ENCODE data around the gene HSD3B7. TPM values are rescaled to one million over a fixed set of nuclear protein-coding genes. Genes with fewer than 3 reads are reported as not detected.
"Not testable (repeated sequence)": the region's sequence is repeated elsewhere in the genome, so short reads cannot be mapped to it uniquely, and the experiment has no call there.

HSD3B7 gene
- 10 to 100 TPM in 1 of 4 donors, 1 to 10 TPM in 3; 9.4 to 10.1 (median 9.7) TPM for polyA plus RNA-seq (ENCODE audit: insufficient read length in 4 of 4)

DNA sequence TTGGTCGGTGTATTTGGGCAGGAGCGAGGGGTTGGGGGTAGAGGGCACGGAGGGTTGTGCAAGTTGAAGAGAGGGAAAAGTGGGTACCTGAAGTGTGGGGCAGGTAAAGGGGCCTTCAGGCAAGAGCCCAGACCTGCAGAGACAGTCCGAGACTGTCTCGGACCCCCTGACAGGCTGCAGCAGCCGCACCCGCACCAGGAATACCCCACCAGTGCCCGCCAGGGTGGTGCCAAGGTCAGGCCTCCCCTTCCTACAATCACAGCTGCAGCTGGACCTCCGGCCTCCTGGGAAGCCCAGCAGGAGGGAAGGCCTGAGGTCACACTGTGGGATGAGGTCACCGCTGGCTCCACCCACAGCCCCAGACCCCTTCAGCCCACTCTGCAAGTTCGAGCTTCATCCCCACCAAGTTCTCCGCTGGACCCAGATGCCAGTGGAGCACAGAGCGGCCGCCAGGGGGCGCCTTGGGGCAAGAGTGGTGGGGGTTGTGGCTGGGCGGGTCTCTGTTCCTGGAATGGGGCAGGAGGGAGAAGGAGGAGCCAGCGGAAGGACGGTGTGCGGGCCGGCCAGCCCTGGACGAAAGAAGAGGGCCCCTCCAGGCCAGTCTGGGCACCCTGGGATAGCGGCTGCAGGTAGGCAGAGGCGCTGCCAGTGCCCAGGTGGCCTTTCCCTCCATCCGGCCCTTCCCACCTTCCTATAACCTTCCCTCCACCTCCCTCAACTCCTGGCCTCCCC, at the start of gene HSD3B7:
HSD3B7 (plus strand) TSS at position 539 of the 732 bp plus-strand sequence. CDS start 452 bp downstream, outside the sequence.
- DNase-seq (ENCODE audit: low read depth in 4 of 4, low spot score in 3 of 4): peak; percentile 50 to 77 (median 64)

DNA sequence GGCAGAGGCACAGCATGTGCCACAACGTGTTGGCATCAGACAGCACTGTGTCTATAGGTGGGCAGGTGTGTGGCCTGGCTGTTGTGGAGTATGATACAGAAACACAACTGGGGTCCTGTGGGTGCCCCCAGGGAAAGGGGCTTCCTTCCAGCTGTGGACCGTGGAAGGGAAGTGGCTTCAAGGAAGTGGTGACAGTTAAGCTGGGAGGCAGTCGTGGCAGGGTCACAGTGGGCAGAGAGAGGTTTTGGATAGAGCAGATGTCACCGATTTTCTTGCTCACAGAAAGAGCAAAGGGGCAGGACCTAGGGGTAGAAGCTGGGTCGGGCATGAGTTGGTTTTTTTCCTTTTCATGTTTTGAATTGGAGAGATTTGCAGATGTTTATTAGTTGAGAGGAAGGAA, 47.3 kb upstream of the HSD3B7 start:
- no peak for DNase-seq (ENCODE audit: low read depth in 4 of 4, low spot score in 3 of 4)

DNA sequence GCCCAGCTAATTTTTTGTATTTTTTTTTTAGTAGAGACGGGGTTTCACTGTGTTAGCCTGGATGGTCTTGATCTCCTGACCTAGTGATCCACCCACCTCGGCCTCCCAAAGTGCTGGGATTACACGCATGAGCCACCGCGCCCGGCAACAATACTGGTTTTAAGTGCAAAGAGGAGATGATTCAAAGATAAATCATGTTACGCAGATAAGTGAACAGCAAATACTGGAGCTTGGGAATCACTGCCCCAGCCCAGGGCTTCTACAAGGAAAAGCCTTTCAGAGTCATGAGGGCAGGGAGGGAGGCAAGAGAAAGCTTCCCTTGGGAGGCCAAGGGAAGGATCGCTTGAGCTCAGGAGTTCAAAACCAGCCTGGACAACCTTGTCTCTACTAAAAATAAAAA, 45.4 kb upstream of the HSD3B7 start:
- not testable (repeated sequence) for DNase-seq (ENCODE audit: low read depth in 4 of 4, low spot score in 3 of 4)

DNA sequence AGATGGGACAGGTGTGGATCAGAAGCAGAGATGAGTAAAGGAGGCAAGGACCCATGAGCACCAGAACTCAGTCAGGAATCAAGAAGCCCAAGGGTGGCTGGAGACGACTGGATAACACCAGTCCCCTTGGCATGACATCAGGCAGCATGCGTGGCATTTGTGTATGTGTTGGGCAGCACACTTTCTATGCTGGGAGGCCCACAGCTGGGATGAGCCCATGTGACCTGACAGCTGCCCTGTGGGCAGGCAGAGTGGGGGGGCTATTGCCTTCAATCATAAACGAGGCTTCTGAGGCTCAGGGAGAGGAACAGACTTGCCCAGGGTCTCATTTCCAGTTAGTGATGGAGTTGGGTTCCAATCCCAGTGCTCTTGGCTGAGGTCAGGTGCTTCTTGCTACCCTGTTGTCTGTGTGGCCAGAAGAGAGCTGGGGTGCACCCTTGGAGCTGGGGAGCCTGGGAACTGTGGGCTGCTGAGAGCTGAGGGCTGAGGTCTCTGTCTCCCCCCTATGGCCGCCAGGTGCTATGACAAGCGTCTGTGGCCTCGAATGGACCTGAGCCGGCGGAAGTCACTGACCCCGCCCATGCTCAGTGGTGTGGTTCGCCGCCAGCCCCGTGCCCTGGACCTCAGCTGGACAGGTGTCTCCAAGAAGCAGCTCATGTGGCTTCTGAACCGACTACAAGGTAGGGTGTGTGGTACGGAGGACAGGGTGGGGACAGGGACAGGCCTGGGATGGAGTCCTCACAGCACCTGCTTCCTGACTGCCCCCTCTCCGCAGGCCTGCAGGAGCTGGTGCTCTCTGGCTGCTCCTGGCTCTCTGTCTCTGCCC, 43.2 kb upstream of the HSD3B7 start:
- DNase-seq (ENCODE audit: low read depth in 4 of 4, low spot score in 3 of 4): peak in 1 of 4 donors; percentile 56

DNA sequence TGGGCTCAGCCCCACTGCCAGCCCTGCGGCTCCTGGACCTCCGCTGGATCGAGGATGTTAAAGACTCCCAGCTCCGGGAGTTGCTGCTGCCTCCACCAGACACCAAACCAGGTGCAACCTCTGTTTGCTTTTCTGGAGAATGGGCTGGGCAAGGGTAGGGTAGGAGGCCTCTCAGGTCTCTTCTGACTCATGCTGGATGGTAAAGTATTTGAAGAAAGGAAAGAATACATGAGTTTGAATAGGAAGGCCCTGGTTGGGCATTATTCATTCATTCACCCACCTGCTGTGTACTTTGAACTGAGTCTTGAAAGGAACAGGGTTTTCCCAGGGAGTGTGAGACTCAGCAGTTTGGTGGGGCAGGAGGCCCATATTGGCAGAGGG, 42.6 kb upstream of the HSD3B7 start:
- DNase-seq (ENCODE audit: low read depth in 4 of 4, low spot score in 3 of 4): no peak

DNA sequence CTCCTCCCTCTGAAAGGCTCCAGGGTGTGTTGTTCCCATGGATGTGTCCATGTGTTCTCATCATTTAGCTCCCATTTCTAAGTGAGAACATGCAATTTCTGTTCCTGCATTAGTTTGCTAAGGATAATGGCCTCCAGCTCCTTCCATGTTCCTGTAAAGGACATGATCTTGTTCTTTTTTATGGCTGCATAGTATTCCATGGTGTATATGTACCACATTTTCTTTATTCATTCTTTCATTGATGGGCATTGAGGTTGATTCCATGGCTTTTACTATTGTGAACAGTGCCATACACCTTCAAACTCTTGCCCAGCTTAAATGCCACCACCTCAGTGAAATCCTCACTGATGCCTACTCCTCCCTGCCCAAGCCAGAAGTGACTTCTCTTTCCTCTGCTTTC, 40.7 kb upstream of the HSD3B7 start:
- DNase-seq (ENCODE audit: low read depth in 4 of 4, low spot score in 3 of 4): no peak

DNA sequence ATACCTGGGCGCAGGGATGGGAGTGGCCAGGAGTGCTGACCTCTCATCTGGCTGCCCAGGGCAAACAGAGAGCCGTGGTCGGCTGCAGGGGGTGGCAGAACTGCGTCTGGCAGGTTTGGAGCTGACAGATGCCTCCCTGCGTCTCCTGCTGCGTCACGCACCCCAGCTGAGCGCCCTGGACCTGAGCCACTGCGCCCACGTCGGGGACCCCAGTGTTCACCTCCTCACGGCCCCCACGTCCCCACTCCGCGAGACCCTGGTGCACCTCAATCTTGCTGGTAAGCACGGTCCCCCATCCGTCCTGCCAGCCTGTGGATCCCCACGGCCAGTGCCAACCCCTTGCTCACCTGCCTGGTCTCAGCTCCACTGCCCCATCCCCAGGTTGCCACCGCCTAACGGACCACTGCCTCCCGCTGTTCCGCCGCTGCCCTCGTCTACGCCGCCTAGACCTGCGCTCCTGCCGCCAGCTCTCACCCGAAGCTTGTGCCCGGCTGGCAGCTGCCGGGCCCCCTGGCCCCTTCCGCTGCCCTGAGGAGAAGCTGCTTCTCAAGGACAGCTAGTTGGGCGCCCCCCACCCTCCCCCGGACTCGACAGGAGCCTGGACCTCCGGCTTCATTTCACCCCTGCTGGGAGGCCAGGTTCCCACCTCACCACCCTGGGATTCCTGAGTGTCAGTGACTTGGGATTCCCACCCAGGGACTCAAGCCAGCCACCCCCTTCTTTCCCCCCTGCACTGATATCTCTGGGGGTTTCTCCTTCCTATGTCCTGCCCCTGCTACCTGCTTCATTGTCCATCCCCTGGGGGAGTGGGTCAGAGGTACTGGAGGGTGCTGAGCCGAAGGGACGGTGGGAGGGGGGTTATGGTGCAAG, 38.1 kb upstream of the HSD3B7 start:
- DNase-seq (ENCODE audit: low read depth in 4 of 4, low spot score in 3 of 4): no peak

DNA sequence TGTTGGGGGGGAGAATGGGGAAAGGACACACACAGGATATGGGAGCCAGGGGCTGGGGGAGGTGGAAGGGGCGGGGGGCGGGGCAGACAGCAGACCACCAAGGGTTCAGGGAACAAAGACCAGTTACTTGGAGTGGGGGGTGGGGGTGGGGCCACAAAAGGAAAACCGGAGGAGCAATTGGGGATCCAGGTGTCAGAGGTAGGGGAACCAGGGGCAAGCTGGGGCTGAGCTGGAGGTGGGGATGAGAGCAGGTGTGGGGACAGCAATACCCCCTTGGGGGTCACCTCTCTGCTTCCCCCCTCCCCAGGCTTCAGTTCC, 37.5 kb upstream of the HSD3B7 start:
- DNase-seq (ENCODE audit: low read depth in 4 of 4, low spot score in 3 of 4): no peak

DNA sequence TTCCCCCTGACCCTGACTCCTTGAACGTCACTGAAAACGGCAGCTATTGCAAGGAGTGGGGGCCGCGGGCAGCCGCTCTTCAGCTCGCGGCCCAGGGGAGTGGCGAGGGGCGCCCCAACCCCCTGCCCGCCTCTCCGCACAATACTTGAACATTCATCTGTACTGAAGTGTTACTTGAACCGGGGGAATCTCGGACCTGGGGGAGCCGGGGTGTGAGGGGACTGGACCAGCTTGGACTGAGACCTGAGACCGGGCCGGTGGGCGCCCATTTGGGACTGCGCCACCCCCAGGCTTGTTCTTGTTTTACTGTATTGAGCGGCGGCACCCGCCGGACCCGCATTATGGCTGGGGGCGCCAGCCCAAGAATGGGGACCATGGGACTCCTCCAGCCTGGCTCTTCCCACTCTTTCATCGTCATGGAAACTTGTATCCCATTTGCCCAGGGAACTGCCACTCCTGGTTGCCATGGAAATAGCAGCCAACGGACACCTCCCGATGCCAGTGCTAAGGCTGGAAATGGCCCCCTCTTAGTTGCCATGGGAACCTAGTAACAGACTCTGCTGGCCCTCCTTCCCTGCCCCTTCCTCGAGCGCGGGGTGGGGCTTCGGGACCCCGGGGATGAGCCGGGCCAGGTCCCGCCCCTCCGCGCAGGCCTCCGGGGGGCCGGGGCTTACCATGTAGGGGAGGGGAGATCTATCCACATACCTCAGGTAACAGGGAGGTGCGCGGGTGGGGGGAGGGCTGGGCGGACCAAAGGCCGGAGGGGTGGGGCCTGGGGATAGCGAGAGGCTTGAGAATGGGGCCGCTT, 36.9 kb upstream of the HSD3B7 start:
- peak; percentile 88 to 98 (median 97) for DNase-seq (ENCODE audit: low read depth in 4 of 4, low spot score in 3 of 4)

DNA sequence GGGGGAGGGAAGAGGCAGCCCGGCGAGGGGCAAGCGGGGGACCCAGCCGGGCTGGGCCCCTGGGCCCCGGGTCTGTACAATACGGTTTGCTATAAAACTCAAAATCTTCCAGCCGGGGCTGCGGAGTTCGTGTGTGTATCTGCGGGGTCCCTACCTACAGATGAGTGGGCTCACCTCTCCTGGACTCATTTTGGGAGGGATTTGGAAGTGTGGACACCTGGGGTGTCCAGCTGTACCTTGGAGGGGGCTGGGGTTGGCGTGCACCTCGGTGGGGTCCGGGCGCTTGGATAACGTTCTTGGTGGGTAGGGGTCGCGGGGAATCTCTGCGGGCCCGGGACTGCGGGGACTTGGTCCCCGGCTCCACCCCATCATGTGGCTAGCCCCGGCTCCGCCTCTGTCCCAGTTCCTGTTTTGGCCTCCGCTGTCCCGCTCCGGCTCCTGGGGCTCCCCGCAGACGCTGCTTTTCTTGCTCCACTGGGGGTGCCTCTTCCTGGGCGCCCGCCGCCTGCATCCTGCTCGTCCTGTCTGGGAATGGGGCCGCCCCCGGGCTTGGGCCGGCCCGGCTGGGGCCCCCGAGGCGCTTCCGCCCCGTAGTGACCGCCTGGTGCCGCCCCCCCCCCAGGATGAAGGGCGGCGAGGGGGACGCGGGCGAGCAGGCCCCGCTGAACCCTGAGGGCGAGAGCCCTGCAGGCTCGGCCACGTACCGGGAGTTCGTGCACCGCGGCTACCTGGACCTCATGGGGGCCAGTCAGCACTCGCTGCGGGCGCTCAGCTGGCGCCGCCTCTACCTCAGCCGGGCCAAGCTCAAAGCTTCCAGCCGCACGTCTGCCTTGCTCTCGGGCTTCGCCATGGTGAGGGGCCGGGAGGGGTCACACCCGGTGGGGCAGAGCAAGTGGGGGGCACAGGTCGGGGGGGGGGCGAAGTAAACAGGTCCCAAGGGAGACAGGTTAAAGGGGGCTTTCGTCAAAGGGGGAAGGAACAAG, 36.0 kb upstream of the HSD3B7 start, which contains the start of gene ORAI3:
ORAI3 (plus strand) TSS at position 402 of the 983 bp plus-strand sequence; CDS start at position 624, 222 bp downstream.
- DNase-seq (ENCODE audit: low read depth in 4 of 4, low spot score in 3 of 4): peak in 1 of 4 donors; percentile 51

DNA sequence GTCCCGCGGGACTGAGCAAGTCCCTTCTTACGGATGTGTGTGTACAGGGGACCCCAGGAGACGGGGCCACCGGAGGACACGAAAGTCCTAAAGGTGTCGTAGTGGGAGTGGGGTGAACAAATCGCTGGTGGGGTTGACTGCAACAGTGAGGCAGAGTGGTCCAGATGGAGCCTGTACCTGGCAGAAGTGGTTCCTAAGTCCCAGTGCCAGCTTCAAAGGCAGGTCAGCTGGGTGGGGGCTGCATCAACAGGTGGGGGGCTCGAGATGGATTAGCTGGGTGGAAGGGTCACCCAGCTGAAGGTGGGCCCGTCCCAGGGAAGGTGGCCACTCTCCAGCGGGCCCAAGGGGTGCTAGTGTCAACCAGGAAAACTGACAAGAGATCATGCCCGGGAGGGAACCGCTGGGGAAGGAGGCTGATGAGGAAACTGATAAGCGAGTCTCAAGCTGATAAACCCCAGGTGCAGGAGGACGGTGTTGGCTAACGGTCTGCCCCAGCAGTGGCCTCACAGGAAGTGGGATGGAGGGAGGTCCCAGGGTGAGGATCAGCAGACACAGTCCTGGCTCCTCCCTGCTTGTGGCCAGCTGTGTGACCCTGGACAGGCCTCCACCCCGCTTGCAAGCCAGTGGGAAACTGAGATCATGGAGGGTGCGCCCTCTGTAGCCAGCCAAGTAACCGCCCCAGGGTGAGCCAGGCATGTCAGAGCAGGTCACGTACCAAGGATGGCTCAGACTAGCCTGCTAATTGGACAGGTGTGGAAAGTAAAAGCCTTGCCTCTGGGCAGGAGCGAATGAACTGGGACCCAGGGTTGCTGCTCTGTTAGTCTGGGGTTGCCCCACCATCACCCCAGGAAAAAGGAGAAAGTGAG, 35.1 kb upstream of the HSD3B7 start:
- no peak for DNase-seq (ENCODE audit: low read depth in 4 of 4, low spot score in 3 of 4)

DNA sequence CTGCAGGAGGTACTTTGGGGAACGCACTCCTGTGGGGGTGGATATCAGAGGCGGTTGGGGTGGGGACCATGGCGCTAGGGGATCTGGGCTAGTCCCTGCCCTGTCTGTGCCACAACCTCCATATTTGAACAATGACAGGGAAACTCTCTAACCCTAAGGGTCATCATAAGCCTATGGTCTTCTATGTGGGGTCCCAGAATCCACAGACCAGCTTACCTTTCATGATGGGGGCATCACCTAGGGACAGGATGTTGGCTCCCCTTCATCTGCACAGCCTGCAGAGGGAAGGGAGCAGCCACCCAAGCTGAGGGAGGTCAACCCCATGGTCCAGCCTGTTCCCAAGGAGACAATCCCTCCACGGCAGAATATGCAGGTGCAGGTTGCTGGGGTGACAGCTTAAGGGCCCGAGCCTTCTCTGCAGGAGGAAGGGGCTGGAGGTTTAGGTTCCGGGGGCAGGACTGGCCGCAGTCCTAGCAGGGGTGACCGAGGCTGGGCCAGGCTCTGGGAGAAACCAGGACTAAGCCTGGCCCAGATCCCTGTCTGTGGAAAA, 34.4 kb upstream of the HSD3B7 start:
- no peak for DNase-seq (ENCODE audit: low read depth in 4 of 4, low spot score in 3 of 4)

DNA sequence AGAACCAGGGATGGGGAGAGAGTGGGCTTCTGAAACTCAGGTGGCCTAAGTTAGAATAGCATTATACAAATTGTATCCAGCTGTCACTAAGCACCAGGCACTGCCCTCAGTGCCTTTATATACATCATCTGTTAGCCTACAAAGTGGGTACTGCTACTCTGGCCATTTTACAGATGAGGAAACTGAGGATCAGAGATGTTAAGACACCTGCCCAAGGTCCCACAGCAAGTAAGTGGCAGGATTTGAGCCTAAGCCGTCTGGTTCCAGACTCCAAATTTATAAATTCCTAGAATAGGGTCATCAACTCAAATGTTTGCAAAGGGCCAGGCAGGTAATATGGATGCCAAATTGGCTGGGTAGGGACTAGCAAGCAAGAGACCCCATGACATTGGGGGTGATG, 33.8 kb upstream of the HSD3B7 start:
- no peak for DNase-seq (ENCODE audit: low read depth in 4 of 4, low spot score in 3 of 4)

DNA sequence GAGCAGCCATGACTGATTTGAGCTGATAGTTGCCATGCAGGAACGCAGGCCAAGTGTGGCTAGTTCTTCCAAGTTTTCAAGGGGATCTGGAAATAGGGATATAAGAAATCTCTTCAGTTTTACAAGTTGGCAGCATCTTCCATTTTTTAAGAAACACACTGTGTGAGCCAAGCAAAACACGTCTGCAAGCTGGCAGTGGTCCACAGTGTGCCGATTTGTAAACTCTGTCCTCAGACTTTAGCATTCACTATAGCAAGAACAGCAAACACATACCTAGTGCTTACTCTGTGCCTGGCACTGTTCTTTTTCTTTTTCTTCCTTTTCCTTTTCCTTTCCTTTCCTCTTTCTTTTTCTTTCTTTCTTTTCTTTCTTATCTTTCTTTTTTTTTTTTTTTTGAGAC, 33.3 kb upstream of the HSD3B7 start:
- DNase-seq (ENCODE audit: low read depth in 4 of 4, low spot score in 3 of 4): no peak

DNA sequence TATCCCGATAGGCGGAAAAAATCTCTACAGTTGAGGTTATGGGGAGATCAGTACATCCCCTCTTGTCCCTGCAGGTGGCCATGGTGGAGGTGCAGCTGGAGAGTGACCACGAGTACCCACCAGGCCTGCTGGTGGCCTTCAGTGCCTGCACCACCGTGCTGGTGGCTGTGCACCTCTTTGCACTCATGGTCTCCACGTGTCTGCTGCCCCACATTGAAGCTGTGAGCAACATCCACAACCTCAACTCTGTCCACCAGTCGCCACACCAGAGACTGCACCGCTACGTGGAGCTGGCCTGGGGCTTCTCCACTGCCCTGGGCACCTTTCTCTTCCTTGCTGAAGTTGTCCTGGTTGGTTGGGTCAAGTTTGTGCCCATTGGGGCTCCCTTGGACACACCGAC, 31.9 kb upstream of the HSD3B7 start:
- no peak for DNase-seq (ENCODE audit: low read depth in 4 of 4, low spot score in 3 of 4)

DNA sequence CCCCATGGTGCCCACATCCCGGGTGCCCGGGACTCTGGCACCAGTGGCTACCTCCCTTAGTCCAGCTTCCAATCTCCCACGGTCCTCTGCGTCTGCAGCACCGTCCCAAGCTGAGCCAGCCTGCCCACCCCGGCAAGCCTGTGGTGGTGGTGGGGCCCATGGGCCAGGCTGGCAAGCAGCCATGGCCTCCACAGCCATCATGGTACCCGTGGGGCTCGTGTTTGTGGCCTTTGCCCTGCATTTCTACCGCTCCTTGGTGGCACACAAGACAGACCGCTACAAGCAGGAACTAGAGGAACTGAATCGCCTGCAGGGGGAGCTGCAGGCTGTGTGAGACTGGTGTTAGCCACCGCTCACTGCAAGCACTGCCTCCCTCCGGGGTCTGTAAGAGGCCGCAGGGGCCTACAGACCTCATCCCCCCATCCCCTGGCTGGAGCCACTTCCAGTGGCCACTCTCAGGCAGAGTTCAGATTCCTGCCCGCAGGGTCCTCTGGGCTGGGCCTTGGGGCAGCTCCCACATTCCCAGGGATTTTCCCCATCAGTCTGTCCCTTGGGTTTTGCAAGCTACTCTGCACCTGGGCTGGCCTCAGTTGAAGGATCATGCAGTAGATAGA, 31.4 kb upstream of the HSD3B7 start:
- DNase-seq (ENCODE audit: low read depth in 4 of 4, low spot score in 3 of 4): peak in 3 of 4 donors; percentile 74 to 76 (median 76)

DNA sequence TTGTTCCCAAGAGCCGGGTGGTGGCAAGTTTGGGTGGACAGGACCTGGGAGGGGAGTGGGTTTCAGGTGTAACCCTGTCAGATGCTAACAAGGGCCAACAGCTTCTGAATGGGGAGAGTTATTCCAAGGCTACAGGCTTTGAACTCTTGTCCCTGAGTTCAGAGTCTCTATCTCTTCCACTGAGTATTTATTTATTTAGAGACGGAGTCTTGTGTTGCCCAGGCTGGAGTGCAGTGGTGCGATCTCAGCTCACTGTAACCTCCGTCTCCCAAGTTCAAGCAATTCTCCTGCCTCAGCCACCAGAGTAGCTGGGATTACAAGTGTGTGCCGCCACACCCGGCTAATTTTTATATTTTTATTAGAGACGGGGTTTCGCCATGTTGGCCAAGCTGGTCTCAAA, 30.0 kb upstream of the HSD3B7 start:
- no peak for DNase-seq (ENCODE audit: low read depth in 4 of 4, low spot score in 3 of 4)
